Measurements from ENCODE around the gene ZNF3.

DNA sequence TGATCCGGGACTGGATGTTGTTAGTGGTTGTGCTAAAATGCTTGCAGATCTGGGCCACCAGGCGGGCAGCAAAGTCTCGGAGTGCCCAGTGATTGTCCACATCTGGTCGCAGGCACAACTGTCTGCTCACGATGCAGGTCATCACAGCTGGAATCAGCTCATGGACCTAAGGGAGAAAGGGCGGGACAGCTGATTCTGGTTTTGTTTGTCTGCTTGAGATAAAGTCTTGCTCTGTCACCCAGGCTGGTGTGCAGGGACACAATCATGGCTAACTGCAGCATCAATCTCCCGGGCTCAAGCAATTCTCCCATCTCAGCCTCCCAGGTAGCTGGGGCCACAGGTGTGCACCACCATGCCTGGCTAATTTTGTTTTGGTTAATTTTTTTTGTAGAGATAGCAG lies 29.6 kb upstream of the ZNF3 start:
- TF ChIP-seq POLR2AphosphoS5 (IDR thresholded peaks at IDR 0.05; ENCODE audit: borderline replicate concordance, low read depth, low read length) (no peak), EZH2 (IDR thresholded peaks at IDR 0.05) (no peak), FOXP2 (optimal IDR thresholded peaks at IDR 0.05; ENCODE audit: control extremely low read depth, extremely low read length, insufficient read depth) (no peak)
